Kidney epithelial cell (primary cell): ENCODE data around the gene HSD17B2. TPM values are rescaled to one million over a fixed set of nuclear protein-coding genes. Genes with fewer than 3 reads are reported as not detected.
A peak's percentile ranks its signal among the peaks of the same experiment; 100 is the strongest.

Source experiments
- DNase-seq: peaks from one replicate; pipeline ENCODE4 v3.0.0-alpha.2; 2010; ENCODE audit warnings: low read depth
- H3K27me3 ChIP-seq: 2 replicates; pipeline ENCODE4 v1.6.0; 2011; ENCODE audit warnings: low read length; ENCODE audit not compliant: control insufficient read depth, insufficient read depth
- H3K36me3 ChIP-seq: 2 replicates; pipeline ENCODE4 v1.5.1; 2011; ENCODE audit warnings: low read length; ENCODE audit not compliant: control insufficient read depth, insufficient read depth
- H3K4me3 ChIP-seq: 2 replicates; pipeline ENCODE4 v1.5.1; 2011; ENCODE audit warnings: low read depth, mild to moderate bottlenecking, control low read depth, low read length
- CTCF ChIP-seq: IDR thresholded peaks from 2 replicates; pipeline ENCODE4 v1.5.1; 2011; ENCODE audit warnings: mild to moderate bottlenecking, moderate library complexity, low read length, control low read depth, inconsistent platforms; ENCODE audit not compliant: insufficient read depth, poor library complexity, severe bottlenecking
- total RNA-seq: library from RNA; depleted of rRNA; stranded (reverse); fragments of >200 nt; gene quantifications from 2 replicates; pipeline ENCODE4 v1.2.3, GENCODE V29; 2015

The HSD17B2 gene
- total RNA-seq, 1 donor from 2014 or later = not detected

GRCh38 chr16:82031116-82032084 is 3.7 kb upstream of the HSD17B2 start:
- no peak for DNase-seq

GRCh38 chr16:82033006-82033405 is 2.0 kb upstream of the HSD17B2 start:
- Histone ChIP-seq H3K4me3 (no peak overlapping the region), H3K27me3 (no peaks in the 10 kb centered on the region), H3K36me3 (no peaks in the 10 kb centered on the region)
- TF ChIP-seq CTCF = no peak
- no peak for DNase-seq

More at GRCh38 chr16:82031116-82032084, 3.7 kb upstream of the HSD17B2 start:
- H3K4me3 ChIP-seq = no peak overlapping the region
- TF ChIP-seq CTCF = peak; percentile 68
- H3K27me3 ChIP-seq = no peaks in the 10 kb centered on the region
- H3K36me3 ChIP-seq = no peaks in the 10 kb centered on the region

GRCh38 chr16:82033683-82034300 is 1.3 kb upstream of the HSD17B2 start:
- Histone ChIP-seq H3K36me3 (no peaks in the 10 kb centered on the region), H3K27me3 (no peaks in the 10 kb centered on the region), H3K4me3 (no peak overlapping the region)
- TF ChIP-seq CTCF = no peak
- DNase-seq = no peak

- no peak for TF ChIP-seq CTCF
- DNase-seq = no peak
- Histone ChIP-seq H3K4me3 (no peak overlapping the region), H3K27me3 (no peaks in the 10 kb centered on the region), H3K36me3 (no peaks in the 10 kb centered on the region)
Observed at GRCh38 chr16:82037251-82037650, 2.2 kb downstream of the HSD17B2 start.

- no peak overlapping the region for H3K4me3 ChIP-seq
- no peak for DNase-seq
- no peaks in the 10 kb centered on the region for H3K36me3 ChIP-seq
- H3K27me3 ChIP-seq = no peaks in the 10 kb centered on the region
- TF ChIP-seq CTCF = no peak
Observed at GRCh38 chr16:82037666-82038065, 2.6 kb downstream of the HSD17B2 start.
